NCI-H2227 (cell line): ENCODE data around the gene DMD.

Experiments used
- DNase-seq: peaks from one replicate; lab custom pipeline; 2025; ENCODE audit not compliant: unreplicated experiment; lab: John Stamatoyannopoulos, UW

DMD gene

DNA sequence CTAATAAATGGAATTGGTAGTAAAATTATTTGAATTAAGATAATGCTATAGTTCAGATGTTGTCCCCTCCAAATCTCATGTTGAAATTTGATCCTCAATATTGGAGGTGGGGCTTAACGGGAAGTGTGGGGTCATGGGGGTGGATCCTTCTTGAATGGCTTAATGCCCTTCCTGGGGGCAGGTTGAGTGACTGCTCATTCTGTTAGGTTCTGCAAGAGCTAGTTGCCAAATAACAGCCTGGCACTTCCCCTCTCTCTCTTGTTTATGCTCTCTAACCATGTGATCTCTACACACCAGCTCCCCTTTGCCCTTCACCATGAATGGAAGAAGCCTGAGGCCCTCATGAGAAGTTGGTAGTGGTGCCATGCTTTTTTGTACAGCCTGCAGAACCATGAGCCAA, 1414.7 kb downstream of the DMD start:
- no peak for DNase-seq

DNA sequence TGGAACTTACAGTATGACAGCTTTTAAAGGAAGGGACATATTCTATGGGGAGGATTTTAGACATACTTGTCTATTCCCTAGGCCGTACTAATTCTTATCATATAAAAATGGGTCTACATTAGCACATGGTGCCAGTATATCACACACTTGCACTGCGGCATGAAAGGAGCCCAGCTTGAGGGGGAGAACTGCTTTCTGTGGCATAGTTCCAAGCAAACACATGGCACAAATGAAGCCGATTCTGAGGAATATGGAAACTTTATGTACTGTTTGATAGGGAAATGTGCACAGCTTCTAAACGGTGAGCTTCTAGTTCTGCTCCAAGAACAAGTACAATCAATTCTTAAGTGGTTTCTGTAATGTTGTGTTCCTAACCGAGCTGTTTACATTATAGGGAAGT, 1463.9 kb downstream of the DMD start:
- DNase-seq = no peak

DNA sequence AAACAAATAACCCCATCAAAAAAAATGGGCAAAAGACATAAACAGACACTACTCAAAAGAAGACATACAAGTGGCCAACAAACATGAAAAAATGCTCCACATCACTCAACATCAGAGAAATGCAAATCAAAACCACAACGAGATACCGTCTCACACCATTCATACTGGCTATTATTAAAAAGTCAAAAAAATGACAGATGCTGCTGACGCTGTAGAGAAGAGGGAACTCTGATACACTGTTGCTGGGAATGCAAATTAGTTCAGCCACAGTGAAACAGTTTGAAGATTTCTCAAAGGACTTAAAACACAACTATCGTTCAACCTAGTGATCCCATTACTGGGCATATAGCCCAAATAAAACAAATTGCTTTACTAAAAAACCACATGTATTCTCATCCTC, 1468.3 kb downstream of the DMD start:
- DNase-seq = no peak

DNA sequence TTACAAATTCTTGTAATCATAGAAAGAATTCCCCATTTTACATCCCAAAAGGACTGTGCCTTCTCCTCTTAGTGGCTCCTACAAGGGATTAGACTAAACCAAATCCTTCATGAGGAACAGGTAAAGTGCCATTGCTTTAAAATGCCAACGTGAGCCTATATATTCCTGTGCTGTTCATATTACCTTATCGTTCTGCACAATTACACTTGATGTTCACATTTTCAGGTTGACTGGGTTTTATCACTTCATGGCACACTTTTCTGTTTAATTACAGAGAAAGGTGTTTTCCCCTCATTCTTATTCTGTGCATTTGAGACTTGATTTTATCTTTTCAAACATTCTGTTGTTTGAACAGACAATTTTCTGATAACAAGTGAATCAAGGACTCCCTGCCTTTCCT, 1493.9 kb downstream of the DMD start:
- DNase-seq = no peak

DNA sequence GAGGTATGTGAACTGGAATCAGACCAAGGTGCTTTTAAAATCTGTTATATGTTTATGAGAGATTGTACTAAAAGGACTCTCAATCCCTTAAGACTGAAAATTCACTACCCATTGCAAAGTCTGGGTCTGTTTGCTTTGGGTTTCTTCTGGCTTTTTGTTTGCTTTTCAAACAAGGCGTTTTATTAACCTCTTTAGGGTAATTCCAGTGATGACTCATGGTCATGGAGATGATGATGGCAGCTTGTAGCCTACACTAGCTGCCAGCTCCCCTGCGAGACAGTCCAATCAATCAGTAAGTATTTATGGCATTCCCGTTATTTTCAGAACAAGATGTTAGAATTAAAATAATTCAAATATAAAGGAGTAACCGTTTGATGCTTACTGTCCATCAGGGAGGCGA, 1495.7 kb downstream of the DMD start:
- no peak for DNase-seq

DNA sequence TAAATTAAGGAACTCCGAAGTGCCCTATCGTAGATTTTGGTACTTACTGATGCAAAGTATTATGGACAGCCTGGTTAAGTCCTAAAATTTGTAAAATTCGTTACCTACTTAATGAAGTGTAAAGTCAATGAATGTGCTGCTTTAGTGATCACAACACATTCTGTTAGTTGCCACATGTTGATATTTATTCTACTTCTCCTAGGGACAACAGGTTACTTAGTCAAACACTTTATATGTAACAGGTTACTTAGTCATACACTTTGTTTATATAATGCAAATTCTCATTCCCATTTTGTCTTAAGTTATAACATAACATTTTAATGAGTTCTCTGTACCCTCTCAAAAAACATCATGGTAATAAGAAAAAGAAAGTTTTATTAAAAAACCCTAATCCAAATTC, 1496.6 kb downstream of the DMD start:
- DNase-seq = no peak

DNA sequence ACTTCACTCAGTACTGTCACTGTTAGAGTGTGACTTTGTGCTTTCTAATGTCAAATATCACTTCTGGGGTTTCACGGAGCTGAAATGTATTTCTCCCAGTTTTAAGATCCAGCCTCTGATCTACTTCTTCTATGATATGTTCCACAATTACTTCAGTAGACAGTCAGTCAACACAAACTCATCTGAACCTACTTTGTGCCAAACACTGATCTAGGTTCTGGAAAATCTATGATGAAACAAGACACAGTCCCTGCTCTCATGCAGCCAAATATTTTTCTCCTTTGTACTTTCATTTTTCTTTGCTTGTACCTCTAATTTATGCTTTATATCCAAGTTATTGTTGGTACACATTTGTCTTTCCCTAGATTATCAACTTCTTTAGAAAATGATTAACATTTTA, 1498.2 kb downstream of the DMD start:
- no peak for DNase-seq

- DNase-seq = no peak
Observed at GRCh38 chrX:31711166-31711565, 1500.2 kb downstream of the DMD start.

GRCh38 chrX:31708116-31708515, 1503.2 kb downstream of the DMD start:
- no peak for DNase-seq

DNA sequence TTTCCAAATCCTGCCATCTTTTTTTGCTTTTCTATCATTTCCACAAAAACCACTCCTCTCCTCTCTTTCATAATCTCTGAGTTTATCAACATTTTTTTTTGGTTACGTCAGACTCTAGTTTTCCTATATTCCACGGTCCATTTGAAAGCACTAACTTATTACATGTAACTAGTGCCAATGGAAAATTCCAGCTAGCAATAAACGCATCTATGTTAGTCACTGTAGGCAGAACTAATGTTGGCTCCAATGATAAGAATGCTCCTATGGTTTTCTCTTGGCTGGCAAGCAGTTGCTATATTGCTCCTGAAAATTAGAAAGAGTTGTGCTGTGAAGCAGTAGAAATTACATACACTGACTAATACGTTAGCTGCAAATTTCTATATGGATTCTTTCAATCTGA, 1504.9 kb downstream of the DMD start:
- DNase-seq = no peak

- no peak for DNase-seq
Observed at GRCh38 chrX:31705816-31706215, 1505.5 kb downstream of the DMD start.

DNA sequence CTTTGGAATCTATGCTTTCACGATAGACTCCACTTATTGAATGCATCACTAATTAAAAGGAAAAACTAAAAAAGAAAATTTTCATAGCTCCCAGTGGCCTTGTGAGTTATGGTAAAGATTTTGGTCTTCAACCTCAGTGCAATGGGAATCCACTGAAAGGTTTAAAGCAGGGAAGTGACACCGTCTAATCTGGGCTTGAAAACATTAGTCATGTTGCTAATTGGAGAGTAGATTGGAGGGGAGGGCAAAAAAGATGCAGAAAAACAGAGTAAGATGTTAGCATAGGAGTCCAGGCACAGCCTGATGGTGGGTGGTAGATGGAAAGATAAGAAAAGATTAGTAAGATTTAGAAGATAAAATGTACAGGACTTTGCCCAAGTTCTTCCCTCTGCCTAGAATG, 1506.4 kb downstream of the DMD start:
- no peak for DNase-seq

DNA sequence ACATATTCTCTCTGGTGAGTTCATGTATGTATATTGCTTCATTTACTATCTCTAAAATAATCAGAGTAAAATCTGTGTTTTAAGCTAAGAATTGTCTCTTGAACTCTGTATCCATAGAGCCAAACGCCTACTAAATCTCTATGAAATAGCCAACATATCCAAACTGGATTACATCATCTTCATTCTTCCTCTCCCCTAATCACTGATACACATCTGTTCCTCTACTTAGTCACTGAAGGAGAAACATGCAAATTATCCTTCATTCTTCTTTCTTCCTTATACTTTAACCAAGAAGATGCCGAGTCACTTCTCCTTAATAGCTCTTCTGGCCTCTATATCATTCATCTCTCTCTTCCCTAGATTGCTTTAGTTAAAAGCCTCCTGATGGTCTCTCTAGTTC, 1509.1 kb downstream of the DMD start:
- DNase-seq = no peak

GRCh38 chrX:31697294-31697916, 1513.9 kb downstream of the DMD start:
- DNase-seq = no peak

DNA sequence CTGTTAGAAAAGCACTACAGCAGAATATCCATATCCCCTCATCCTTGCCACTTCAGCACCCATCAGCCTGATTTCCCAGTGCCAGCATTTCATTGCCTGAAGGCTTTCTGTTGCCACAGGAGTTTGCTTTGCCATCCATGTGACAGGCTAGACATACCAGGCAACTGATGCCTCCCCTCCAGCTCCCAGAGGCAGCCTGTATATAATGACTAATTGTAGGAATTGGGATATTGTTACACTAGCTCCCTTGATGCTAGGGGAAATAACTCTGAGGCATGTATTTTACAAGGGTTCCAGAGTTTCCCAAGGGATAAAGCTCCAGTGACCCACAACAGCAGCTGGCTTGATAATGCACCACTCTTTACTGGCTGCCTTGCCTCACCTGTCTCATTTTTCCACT, 1531.5 kb downstream of the DMD start:
- DNase-seq = no peak

DNA sequence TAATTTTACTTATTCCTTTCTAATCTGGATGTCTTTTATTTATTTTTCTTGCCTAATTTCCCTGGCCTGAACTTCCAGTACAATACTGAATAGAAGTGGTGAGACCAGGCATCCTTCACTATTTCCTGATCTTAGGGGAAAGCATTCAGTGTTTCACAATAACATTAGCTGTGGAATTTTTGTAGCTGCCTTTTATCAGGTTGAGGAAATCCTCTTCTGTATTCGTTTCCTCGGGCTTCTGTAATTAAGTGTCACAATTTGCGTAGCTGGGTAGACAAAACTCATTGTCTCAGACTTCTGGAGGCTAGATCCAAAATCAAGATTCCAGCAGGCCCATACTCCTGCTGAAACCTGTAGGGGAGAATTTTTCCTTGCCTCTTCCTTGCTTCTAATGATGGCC, 1541.1 kb downstream of the DMD start:
- DNase-seq = no peak

DNA sequence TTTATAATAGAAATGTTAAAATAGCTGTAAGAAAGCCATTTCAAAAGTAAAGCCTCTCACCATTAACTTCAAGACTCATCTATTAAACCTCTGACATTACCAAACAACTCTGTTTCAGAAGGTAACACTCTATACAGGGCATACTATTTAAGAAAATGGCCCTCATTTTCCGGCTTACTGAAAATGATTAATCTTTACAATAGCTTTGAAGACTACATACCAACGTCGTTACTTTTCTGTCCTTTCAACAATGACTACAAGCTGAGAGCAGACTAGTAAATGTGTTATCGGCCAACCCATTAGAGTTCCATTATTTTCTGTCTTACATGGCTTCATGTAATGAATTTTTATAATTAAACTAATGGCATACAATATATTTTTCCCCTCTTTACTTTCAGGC, 1545.9 kb downstream of the DMD start:
- no peak for DNase-seq

- no peak for DNase-seq
Observed at GRCh38 chrX:31663172-31663571, 1548.2 kb downstream of the DMD start.

DNA sequence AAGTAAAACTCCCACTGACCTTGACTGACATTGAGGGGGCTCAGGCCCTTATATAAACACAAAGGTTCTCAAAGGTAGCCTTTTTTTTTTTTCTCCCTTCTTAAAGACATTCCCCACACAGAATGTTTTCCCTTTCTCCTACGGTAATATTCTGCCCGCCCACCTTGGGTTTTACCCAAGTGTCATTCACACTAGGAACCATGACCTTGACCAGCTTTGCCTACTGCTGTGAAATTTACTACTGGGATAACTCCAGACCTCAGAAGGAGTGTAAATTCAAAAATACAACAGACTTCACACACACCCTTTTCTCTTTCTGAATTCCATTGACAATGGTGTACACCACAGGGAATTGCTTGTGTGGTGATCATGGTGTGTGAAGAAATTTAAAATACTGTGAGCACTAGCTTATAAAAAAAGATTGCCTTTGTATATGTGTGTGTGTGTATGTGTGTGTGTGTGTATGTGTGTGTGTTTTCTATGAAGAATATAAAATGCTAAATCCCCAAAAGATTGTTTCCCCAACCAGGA, 1550.0 kb downstream of the DMD start:
- DNase-seq = no peak

DNA sequence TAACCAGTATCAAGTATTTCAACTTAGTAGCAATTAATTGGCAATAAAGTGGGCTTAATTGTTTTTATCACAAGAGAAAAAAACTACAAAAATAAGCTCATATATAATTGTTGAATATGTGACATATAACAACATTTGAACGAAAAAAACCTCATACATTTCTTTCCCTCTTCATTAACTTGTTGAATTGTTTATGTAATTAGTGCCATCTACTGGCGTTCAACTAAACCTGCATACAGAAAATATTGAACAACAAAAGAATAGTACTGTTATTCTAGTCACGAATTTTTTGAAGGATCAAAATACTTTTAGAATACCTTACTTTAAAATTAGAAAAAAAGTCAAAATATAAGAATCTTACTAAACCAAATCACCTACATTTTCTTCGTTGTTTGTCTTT, 1553.0 kb downstream of the DMD start:
- no peak for DNase-seq

GRCh38 chrX:31656013-31656412, 1555.3 kb downstream of the DMD start:
- no peak for DNase-seq

DNA sequence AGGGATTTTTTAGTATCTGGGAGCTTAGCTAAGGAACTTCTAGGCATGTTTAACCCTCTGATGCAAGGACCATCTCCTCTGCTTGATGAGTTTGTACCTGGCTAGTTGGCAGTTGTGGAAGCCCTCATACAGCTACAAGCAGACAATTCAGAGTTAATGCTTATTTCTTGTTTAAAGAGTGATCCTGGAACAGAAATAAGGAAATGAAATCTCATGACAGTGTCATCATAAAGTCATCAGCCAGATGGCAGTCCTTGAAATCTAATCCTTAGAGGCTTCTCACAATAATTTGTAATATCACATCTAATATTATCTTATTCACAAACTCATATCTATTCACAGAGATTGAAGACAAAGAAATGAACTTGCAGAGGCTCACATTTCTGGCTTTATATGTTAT, 1557.9 kb downstream of the DMD start:
- no peak for DNase-seq

DNA sequence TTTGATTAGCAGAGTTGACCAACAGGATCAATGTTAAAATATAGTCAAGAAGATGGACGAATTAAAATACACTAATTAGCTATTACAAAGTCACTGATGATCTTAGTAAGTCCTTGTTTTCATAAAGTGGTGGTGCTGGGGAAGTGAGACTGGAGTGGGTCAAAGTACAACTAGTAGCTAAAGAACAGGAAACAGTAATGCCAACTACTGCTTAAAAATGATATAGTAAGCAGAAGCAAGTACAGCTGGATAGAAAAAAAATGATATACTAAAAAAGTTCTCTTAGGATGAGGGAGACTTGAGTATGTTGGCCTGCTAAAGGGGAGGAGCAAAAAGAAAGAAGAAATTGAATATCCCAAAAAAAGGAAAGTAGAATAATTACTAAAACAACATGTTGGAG, 1558.7 kb downstream of the DMD start:
- no peak for DNase-seq

- DNase-seq = no peak
Observed at GRCh38 chrX:31649201-31649600, 1562.1 kb downstream of the DMD start.
